ENCODE data around the gene NDUFC2.
"Not testable (repeated sequence)": the region's sequence is repeated elsewhere in the genome, so short reads cannot be mapped to it uniquely, and the experiment has no call there.

NDUFC2 gene

GRCh38 chr11:78038697-78039313, 40.9 kb downstream of the NDUFC2 start:
- in situ Hi-C loops (cut with HindIII; ENCODE audit: low pct_ligation_motif_present, low pct_unique_long_range_greater_than_20kb, low sequenced_read_pairs) = no loop called here
- DNase-seq = no peak

- DNase-seq = no peak
- in situ Hi-C loops (cut with HindIII; ENCODE audit: low pct_ligation_motif_present, low pct_unique_long_range_greater_than_20kb, low sequenced_read_pairs) = no loop called here
These were observed 41.6 kb downstream of the NDUFC2 start for GRCh38 chr11:78037825-78038620.

GRCh38 chr11:78037056-78037455, 42.6 kb downstream of the NDUFC2 start:
- in situ Hi-C loops (cut with HindIII; ENCODE audit: low pct_ligation_motif_present, low pct_unique_long_range_greater_than_20kb, low sequenced_read_pairs) = no loop called here
- DNase-seq = no peak

GRCh38 chr11:78036313-78036712, 43.3 kb downstream of the NDUFC2 start:
- no peak for DNase-seq
- in situ Hi-C loops (cut with HindIII; ENCODE audit: low pct_ligation_motif_present, low pct_unique_long_range_greater_than_20kb, low sequenced_read_pairs) = no loop called here

GRCh38 chr11:78034623-78035022, 45.0 kb downstream of the NDUFC2 start:
- in situ Hi-C loops (cut with HindIII; ENCODE audit: low pct_ligation_motif_present, low pct_unique_long_range_greater_than_20kb, low sequenced_read_pairs) = no loop called here
- DNase-seq = no peak

- DNase-seq = no peak
- in situ Hi-C loops (cut with HindIII; ENCODE audit: low pct_ligation_motif_present, low pct_unique_long_range_greater_than_20kb, low sequenced_read_pairs) = no loop called here
These were observed 46.6 kb downstream of the NDUFC2 start for GRCh38 chr11:78033040-78033439.

GRCh38 chr11:78032090-78032489, 47.6 kb downstream of the NDUFC2 start:
- in situ Hi-C loops (cut with HindIII; ENCODE audit: low pct_ligation_motif_present, low pct_unique_long_range_greater_than_20kb, low sequenced_read_pairs) = no loop called here
- no peak for DNase-seq

GRCh38 chr11:78031629-78032028, 48.0 kb downstream of the NDUFC2 start:
- no peak for DNase-seq

GRCh38 chr11:78030429-78031325, 49.0 kb downstream of the NDUFC2 start:
- in situ Hi-C loops (cut with HindIII; ENCODE audit: low pct_ligation_motif_present, low pct_unique_long_range_greater_than_20kb, low sequenced_read_pairs) = no loop called here
- DNase-seq = no peak

More at GRCh38 chr11:78031629-78032028, 48.0 kb downstream of the NDUFC2 start:
- in situ Hi-C loops (cut with HindIII; ENCODE audit: low pct_ligation_motif_present, low pct_unique_long_range_greater_than_20kb, low sequenced_read_pairs) = no loop called here

- in situ Hi-C loops (cut with HindIII; ENCODE audit: low pct_ligation_motif_present, low pct_unique_long_range_greater_than_20kb, low sequenced_read_pairs) = not testable (repeated sequence)
These were observed 51.2 kb downstream of the NDUFC2 start for GRCh38 chr11:78028423-78028822.

GRCh38 chr11:78027759-78028158, 51.9 kb downstream of the NDUFC2 start:
- in situ Hi-C loops (cut with HindIII; ENCODE audit: low pct_ligation_motif_present, low pct_unique_long_range_greater_than_20kb, low sequenced_read_pairs) = no loop called here

More at GRCh38 chr11:78028423-78028822, 51.2 kb downstream of the NDUFC2 start:
- not testable (repeated sequence) for DNase-seq

GRCh38 chr11:78025378-78025777, 54.3 kb downstream of the NDUFC2 start:
- in situ Hi-C loops (cut with HindIII; ENCODE audit: low pct_ligation_motif_present, low pct_unique_long_range_greater_than_20kb, low sequenced_read_pairs) = no loop called here
- DNase-seq = no peak

More at GRCh38 chr11:78027759-78028158, 51.9 kb downstream of the NDUFC2 start:
- no peak for DNase-seq

- DNase-seq = no peak
- in situ Hi-C loops (cut with HindIII; ENCODE audit: low pct_ligation_motif_present, low pct_unique_long_range_greater_than_20kb, low sequenced_read_pairs) = no loop called here
These were observed 56.2 kb downstream of the NDUFC2 start for GRCh38 chr11:78023426-78023825.

- DNase-seq = peak; percentile 62
- in situ Hi-C loops (cut with HindIII; ENCODE audit: low pct_ligation_motif_present, low pct_unique_long_range_greater_than_20kb, low sequenced_read_pairs) = no loop called here
These were observed 57.0 kb downstream of the NDUFC2 start, which contains the start of gene KCTD14 for GRCh38 chr11:78022397-78023396. Gene KCTD14 (minus strand): TSS chr11:78023276. CDS start chr11:78023249, 27 bp downstream.

- no peak for DNase-seq
- in situ Hi-C loops (cut with HindIII; ENCODE audit: low pct_ligation_motif_present, low pct_unique_long_range_greater_than_20kb, low sequenced_read_pairs) = no loop called here
These were observed 58.1 kb downstream of the NDUFC2 start for GRCh38 chr11:78021611-78022010.

- in situ Hi-C loops (cut with HindIII; ENCODE audit: low pct_ligation_motif_present, low pct_unique_long_range_greater_than_20kb, low sequenced_read_pairs) = no loop called here
These were observed 59.4 kb downstream of the NDUFC2 start for GRCh38 chr11:78020246-78020645.

GRCh38 chr11:78019808-78020207, 59.9 kb downstream of the NDUFC2 start:
- in situ Hi-C loops (cut with HindIII; ENCODE audit: low pct_ligation_motif_present, low pct_unique_long_range_greater_than_20kb, low sequenced_read_pairs) = no loop called here
- DNase-seq = no peak

More at GRCh38 chr11:78020246-78020645, 59.4 kb downstream of the NDUFC2 start:
- no peak for DNase-seq

All from ACHN (cell line).